Hypothalamus (tissue), 51 donors: Measurements from ENCODE around the gene PLCG2.
"Not testable (repeated sequence)": the region's sequence is repeated elsewhere in the genome, so short reads cannot be mapped to it uniquely, and the experiment has no call there.

Experiments
- DNase-seq, 51 donors: peaks; one replicate each; lab custom pipeline; 2025; lab: John Stamatoyannopoulos, UW

The PLCG2 gene

GRCh38 chr16:81752876-81753227 is 26.2 kb upstream of the PLCG2 start:
- DNase-seq, result no peak

GRCh38 chr16:81754858-81755257 is 24.2 kb upstream of the PLCG2 start:
- DNase-seq, result no peak

DNA sequence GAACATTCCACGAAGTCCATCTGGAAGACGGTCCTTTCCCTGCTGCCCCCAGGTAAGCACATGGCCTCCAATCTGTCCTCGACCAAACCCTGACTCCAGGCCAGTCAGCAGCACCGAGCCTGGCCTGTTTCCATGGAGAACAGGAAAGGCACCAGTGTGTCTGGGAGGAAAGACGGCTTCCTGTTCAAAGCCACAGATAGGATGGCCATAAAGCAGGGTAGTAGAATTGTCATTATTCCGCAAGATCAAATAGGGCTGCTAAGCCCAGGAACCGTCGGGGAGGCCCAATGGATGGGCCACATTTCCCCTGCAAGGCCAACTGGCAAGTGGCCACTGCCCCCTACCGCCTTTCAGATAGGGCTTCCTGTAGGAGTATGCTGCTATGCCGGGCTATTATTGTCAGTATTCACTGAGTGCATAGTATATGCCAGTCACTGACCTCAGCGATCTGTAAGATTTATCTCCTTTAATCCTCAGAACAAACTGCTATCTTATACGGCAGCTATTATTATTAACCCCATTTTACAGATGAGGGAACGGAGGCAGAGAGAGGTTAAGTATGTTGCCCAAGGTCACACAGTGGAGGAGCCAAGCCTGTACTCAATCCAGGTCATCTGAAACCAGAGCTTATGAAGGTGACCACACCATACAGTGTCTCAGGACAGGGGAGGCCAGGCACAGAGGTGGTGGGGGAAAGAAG is 23.0 kb upstream of the PLCG2 start:
- DNase-seq, result peak in 12 of 51 donors; percentile 7 to 36 (median 21)

DNA sequence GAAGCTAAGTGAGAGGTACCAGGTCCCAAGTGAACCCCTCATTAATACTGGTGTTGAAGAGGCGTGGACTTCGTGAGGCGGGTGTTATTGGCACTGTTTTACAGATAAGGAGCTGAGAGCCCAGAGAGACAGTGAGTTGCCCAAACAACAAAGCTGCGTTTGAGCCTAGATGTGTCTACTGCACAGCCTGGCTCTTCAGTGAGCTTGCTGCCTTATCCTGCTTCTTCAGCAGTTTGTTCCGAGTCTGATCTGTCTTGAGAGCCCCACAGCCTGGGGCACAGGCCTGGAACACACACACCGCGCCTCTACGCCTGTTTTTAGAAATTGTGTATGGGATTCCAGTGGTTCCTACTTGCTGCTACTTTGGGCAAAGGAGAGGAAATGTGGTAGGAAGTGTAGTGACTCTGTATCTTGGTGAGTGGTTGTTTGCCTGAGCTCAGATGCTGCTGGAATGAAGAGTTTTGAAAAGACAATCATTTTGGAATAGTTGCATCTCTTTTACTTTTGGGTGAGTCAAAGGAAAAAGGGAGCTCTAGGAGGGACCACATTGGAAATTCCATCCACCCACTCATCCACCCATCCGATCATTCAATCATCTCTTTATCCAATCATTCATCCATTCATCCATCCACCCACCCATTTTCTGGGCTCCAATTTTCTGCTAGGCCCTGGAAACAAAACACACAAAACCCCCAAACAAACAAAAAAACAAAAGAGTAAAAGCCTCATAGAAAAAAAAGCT is 22.3 kb upstream of the PLCG2 start:
- DNase-seq, result no peak

DNA sequence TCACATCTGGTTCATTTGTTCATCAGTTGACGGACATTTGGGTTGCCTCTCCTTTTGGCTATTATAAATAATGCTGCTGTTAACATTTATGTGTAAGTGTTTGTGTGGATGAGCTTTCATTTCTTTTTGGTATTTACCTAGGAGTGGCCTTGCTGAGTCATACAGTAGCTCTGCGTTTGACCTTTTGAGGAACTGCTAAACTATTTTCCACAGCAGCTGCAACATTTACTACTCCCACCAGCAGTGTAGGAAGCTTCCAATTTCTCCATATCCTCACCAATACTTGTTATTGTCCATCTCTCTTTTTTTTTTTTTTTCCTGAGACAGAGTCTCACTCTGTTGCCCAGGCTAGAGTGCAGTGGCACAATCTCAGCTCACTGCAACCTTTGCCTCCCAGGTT is 20.7 kb upstream of the PLCG2 start:
- DNase-seq, result no peak

GRCh38 chr16:81762322-81762721 is 16.8 kb upstream of the PLCG2 start:
- DNase-seq, result not testable (repeated sequence)

DNA sequence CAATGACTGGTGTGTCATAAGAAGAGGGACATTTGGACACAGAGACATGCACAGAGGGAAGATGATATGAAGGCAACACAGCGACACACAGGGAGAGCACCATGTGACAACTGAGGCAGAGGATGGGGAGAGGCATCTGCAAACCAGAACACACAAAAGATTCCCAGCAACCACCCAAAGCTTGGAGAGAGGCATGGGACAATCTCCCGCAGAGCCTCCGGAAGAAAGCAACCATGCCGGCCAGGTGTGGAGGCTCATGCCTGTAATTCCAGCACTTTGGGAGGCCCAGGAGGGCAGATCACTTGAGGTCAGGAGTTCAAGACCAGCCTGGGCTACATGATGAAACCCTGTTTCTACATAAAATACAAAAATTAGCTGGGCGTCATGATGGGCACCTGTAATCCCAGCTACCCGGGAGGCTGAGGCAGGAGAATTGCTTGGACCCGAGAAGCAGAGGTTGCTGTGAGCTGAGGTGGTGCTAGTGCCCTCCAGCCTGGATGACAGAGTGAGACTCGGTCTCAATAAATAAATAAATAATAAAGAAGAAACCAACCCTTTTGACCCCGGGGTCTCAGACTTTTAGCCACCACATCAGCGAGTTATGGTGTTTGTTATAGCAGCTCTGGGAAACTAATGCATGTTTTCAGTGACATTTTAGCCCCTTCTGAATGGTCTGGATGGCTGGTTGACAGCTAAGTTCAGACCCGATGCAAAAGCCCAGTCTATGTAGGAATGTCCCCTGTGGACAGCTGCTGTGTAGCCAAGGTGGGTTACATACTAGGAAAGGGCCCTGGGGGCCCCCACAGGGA is 13.8 kb upstream of the PLCG2 start:
- no peak for DNase-seq

DNA sequence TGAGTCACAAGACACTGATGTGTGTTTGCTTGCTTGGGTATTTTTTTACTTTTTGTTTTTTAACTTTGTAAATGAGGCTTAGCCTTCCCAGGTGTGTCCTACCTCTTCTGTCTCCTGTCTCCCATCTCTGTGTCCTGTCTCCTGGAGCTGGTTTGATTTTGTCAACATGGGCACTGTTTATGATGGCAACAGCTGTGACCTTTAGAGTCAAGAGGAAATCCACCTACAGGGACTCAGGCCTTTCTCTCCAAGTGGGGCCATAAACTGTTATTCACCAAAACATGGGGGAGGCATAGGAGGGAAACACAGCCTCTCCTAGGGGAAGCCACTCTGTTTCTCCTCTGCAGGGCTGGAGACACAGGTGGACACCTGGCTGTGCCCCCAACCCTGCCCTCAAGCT is 13.1 kb upstream of the PLCG2 start:
- no peak for DNase-seq

DNA sequence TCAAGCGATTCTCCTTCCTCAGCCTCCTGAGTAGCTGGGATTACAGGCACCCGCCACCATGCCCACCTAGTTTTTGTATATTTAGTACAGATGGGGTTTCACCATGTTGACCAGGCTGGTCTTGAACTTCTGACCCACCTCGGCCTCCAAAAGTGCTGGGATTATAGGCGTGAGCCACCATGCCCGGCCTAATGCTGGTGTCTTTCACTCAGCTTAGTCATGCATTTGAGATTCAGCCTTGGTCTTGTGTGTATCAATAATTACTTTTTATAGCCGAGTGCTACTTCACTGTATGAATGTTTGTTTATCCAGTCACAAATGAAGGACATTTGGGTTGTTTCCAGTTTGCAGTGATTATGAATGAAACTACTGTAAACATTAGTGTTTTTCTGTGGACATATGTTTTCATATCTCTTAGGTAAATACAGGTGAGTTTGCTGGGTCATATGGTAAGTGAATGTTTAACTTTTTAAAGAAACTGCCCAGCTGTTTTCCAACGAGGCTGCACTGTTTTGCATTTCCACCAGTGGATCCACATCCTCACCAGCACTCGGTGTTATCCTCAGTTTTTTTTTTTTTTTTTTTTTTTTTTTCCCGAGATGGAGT is 11.0 kb upstream of the PLCG2 start:
- DNase-seq, result no peak

DNA sequence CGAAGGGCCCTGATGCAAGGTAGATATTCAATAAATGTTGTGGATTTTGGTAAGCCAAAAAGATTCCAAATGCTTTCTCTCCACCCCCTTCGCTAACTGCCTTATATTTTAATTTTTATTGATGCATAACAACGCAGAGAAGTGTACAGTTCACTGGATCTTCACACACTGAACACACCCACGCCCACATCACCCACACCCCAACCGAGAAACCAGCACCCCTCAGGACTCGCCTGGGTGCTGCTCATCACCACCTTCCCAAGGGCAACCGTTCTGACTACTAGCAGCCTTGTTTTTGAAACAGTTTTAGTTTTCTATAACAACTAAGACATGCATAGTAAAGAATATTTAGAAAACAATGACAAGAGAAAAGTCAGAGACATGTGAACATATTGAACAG is 9.1 kb upstream of the PLCG2 start:
- DNase-seq, result no peak

DNA sequence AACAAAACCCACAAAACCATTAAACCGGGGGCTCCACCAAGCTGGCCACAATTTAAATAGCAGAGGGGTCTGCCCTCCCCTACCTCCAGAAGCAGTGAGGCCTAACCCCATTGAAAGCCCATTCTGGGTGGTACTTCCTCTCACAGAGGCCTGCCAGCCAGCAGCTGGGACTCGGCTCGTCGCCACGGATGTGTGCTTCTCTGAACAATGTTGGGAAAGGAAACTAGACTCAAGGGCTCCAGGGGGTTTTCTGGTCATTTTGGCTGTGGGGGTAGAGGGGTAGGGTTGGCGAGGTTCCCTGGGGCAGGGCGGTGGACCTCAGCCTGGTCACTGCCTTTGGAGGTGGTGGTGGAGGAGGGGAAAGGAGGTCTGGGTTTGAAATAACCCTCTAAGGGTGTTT is 4.7 kb upstream of the PLCG2 start:
- DNase-seq, result peak in 1 of 51 donors; percentile 6

GRCh38 chr16:81775570-81775969 is 3.5 kb upstream of the PLCG2 start:
- no peak for DNase-seq

- DNase-seq, result no peak
Measured at GRCh38 chr16:81778231-81778630, 860 bp upstream of the PLCG2 start.

DNA sequence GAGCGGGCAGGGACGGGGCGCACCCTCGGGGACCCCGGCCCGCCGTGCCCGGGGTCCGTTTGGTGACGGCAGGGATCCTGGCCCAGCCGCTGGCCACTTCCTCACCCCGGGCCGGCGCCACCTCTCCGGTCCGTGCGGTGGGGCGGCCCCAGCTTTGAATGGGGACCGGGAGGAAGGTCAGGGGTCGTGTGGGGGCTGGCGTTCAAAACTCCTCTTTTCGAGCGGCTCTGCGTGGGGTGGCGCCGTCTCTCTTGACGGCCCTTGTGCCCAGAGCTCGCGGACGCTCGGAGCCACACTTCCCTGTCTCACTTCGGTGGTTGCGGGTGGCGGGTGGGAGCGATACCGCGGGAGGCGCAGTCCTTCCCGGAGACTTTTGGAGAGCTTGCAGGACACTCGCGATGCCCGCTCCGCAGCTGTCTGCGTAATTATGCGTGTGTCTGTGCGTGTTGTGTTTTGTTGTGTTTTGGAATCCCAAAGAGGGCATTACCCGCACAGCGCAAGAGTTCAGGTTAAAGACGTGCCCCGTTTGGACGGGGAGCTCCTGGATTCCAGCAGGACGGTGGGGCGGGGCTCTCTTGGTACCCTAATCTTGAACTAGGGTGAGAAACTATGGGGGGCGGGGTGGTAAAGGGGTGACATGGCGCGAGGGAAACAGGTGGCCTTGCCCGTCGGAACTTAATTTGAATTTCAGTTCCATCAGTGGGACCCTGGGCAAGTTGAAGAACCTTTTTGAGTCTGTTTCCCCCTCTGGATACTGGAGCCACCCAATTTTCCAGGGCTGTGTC is 637 bp downstream of the PLCG2 start:
- DNase-seq, result no peak

DNA sequence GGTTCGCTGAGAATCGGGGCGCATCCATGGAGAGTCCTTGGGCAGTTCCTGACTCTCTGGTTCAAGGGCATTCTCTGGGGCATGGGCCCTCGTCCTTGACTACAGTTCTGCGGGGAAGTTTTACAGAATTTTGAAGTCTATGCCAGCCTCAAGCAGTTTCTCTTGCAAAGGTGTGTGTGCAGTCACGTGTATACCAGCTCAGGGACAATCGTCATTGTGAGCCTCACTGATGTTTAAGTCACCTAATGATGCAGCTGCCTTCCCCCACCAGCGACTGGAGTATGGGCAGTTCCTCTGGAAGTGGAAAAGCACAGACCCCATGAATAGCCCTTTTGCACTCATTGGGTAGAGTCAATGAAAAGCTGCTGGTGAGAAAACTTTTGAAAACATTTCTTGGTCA is 1.3 kb downstream of the PLCG2 start:
- no peak for DNase-seq

- DNase-seq, result no peak
Measured at GRCh38 chr16:81782236-81782635, 3.1 kb downstream of the PLCG2 start.

DNA sequence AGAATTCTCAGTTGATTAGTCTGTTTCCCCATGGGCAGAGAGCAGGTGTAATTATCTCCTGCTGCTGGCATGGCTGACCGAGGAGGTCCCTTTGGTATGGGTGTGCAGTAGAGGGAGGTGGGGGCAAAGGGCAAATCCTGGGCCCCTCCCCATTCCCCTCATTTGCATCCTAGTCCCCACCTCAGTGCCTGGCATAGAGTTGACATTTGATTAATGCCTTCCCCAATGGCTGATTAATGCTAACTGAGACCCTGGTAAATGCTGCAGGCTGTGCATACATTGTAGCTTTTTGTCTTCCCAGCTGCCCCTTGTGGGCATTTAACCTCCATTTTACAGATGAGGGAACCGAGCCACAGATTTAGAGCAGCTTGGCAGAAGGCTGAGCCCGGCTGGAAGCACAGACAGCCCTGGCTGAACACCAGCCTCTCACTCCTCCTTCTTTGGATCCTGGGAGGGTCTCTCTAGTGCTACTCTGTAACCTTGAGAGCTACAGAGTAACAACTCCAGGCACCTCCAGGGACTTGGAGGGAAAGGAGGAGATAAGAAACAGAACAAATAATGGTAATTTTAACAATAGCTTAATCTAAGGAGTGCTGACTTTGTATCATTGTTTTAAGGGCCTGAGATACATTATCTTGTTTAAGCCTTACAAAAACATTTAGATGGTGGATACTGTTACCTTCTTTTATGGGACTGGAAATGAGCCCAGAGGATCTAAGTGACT is 5.1 kb downstream of the PLCG2 start:
- DNase-seq, result no peak

DNA sequence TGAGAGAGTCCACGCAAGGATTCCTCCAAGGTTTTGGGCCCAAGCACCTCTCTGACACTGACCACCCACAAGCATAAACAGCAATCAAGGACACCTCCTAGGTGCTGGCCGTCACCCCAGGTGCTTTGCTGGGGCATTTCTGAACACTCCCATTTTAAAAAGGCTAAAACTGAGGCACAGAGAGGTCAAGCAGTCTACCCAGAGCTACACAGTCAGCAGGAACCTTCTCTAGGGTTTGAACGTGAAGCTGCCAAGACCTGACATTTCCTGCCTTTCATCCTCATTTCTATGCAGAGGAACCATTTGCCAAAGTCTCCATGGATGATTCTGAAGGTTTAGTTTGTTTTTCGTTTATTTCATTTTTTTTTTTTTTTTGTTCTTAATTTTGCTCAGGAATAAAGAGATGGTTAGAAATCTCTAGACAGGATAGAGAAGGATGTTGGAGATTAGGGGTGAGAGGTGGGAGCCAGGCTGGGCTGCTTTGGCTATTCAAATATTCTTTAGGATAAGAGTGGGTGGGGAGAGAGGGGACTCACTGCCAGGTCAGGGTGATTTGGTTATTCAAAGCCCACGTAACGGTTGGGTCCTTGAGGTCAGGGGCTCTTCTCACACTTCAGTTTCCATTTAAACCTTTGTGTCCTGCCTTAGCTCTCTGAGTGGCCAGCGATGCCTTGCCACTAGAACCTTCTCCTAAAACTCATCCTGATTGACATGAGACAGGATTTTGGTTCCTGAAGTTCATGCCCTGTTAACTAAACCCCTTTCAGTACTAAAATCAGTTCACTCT is 6.2 kb downstream of the PLCG2 start:
- no peak for DNase-seq

- no peak for DNase-seq
Measured at GRCh38 chr16:81786321-81786720, 7.2 kb downstream of the PLCG2 start.
